Mesodermal cell (in vitro differentiated cells): Measurements from ENCODE around the gene C16orf95.
A peak's percentile ranks its signal among the peaks of the same experiment; 100 is the strongest.

Experiments
- H3K27ac ChIP-seq: 2 replicates; pipeline ENCODE4 v1.7.0; 2013; ENCODE audit warnings: mild to moderate bottlenecking, low read depth, low read length, moderate library complexity; ENCODE audit not compliant: severe bottlenecking
- H3K36me3 ChIP-seq: 2 replicates; pipeline ENCODE4 v1.7.1; 2013; ENCODE audit warnings: mild to moderate bottlenecking, low read length, moderate library complexity; ENCODE audit not compliant: control insufficient read depth, insufficient read depth
- H3K4me1 ChIP-seq: one replicate; pipeline ENCODE4 v1.7.1; 2013; ENCODE audit warnings: mild to moderate bottlenecking, low read length; ENCODE audit not compliant: insufficient read depth, control insufficient read depth, poor library complexity, severe bottlenecking
- H3K4me3 ChIP-seq: 2 replicates; pipeline ENCODE4 v1.7.0; 2013; ENCODE audit warnings: low read length, control low read depth, mild to moderate bottlenecking; ENCODE audit not compliant: insufficient read depth, poor library complexity, severe bottlenecking; ENCODE audit errors: extremely low read depth
- H3K9me3 ChIP-seq: 2 replicates; pipeline ENCODE4 v1.7.1; 2013; ENCODE audit warnings: mild to moderate bottlenecking, low read length, moderate library complexity; ENCODE audit not compliant: control insufficient read depth
- WGBS, 2 experiments: methylation state at CpG; one replicate each; pipeline ENCODE4 v1.1.5; 2013; ENCODE audit warnings: missing lambda C conversion rate in 2 of 2; ENCODE audit not compliant: insufficient coverage in 2 of 2; 5-methylcytosine and 5-hydroxymethylcytosine counted together

The C16orf95 gene

GRCh38 chr16:87278191-87279093, 38.8 kb downstream of the C16orf95 start:
- no peak overlapping the region for H3K27ac ChIP-seq
- H3K36me3 ChIP-seq, result no peaks in the 10 kb centered on the region
- no peak overlapping the region for H3K4me3 ChIP-seq
- H3K9me3 ChIP-seq, result no peaks in the 10 kb centered on the region
- peaks cover 11% of the 10 kb centered on the region for H3K4me1 ChIP-seq
- WGBS, 2 experiments, result 53 to 56% methylated on average over 34 to 38 of the region's 38 CpGs

DNA sequence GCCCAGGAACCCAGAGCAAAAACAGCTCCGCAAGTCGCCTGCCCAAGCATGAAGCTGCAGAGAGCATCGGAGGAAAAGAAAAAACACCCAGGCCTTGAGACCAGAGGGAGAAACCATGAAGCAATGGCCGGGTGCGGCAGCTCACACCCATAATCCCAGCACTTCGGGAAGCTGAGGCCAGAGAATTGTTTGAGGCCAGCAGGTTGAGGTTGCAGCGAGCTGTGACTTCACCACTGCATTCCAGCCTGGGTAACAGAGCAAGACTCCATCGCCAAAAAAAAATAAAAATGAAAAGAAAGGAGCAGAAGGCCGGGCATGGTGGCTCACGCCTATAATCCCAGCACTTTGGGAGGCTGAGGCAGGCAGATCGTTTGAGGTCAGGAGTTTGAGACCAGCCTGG, 40.3 kb downstream of the C16orf95 start:
- Histone ChIP-seq H3K4me1 (peaks cover 16% of the 10 kb centered on the region), H3K4me3 (no peak overlapping the region), H3K36me3 (no peaks in the 10 kb centered on the region), H3K27ac (no peak overlapping the region), H3K9me3 (no peaks in the 10 kb centered on the region)
- WGBS, 2 experiments, result 89 to 92% methylated on average over 7 to 11 of the region's 11 CpGs

DNA sequence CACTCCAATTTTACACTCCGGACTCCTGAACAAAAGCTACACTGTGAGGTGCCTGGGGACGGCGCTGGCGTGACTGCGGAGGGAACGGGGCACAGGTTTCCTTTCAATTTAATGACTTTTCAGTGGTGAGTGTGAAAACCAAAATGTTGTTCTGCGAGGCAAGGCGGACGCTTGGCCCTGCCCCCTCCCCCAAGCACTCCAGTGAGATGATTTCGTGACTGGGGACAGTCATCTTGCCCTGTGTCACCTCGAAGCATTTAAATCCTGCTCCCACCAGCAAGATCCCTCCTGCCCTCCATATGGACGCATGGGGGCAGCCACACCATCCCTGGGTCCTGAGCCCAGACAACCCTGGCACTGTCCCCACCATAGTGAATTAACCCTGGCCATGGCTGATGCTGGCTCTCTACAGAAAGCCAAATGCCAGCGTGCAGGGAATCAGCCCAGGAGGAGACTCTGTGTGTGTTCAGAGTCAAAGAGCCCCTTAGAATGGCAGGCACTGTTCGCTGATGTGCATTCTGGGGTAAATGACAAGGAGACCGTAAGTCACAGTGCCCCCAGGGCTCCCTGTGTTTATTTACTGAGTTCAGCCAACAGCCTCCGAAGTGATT, 41.0 kb downstream of the C16orf95 start:
- peak overlapping the region; percentile 36 for H3K27ac ChIP-seq
- no peaks in the 10 kb centered on the region for H3K36me3 ChIP-seq
- H3K4me3 ChIP-seq, result no peak overlapping the region
- peaks cover 18% of the 10 kb centered on the region for H3K4me1 ChIP-seq
- 87% methylated on average over 15 of the region's 16 CpGs for WGBS, 2 experiments
- H3K9me3 ChIP-seq, result no peaks in the 10 kb centered on the region

GRCh38 chr16:87274794-87275193, 42.4 kb downstream of the C16orf95 start:
- Histone ChIP-seq H3K4me1 (peaks cover 20% of the 10 kb centered on the region), H3K27ac (no peak overlapping the region), H3K36me3 (no peaks in the 10 kb centered on the region), H3K9me3 (no peaks in the 10 kb centered on the region), H3K4me3 (no peak overlapping the region)
- 81 to 95% methylated on average over 3 to 4 of the region's 4 CpGs for WGBS, 2 experiments

DNA sequence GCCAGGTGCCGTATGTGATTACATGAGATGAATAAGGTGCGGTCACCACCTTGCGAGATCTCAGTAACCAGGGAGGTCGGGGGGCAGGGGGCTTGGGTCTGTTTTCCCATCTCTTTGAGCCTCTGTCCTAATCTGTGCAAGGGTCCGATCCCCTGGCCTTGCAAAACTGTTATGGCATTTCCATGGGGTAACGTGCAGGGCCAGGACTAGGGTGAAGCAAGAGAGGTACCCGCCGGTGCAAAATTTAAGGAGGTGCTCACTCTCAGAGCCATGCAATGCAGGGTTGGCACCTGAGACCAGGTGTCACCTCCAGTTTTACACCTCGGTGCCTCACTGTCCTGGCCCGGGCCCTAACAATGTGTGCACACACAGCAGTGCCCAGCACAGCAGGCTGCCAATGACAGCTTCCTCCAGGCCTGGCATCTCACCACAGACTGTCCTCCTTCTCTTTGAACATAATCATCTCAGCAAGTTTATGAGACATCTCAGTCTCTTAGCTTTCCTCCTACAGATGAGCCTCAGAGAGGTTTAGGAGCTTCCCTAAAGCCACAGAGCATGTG, 43.6 kb downstream of the C16orf95 start:
- no peak overlapping the region for H3K4me3 ChIP-seq
- H3K27ac ChIP-seq, result no peak overlapping the region
- peaks cover 20% of the 10 kb centered on the region for H3K4me1 ChIP-seq
- H3K9me3 ChIP-seq, result no peaks in the 10 kb centered on the region
- WGBS, 2 experiments, result 97% methylated on average over 9 to 10 of the region's 10 CpGs
- H3K36me3 ChIP-seq, result no peaks in the 10 kb centered on the region

GRCh38 chr16:87271256-87271655, 45.9 kb downstream of the C16orf95 start:
- 89 to 95% methylated on average over 8 to 10 of the region's 11 CpGs for WGBS, 2 experiments
- no peak overlapping the region for H3K27ac ChIP-seq
- H3K36me3 ChIP-seq, result no peaks in the 10 kb centered on the region
- no peaks in the 10 kb centered on the region for H3K9me3 ChIP-seq
- peaks cover 30% of the 10 kb centered on the region for H3K4me1 ChIP-seq
- H3K4me3 ChIP-seq, result no peak overlapping the region

GRCh38 chr16:87267566-87267965, 49.6 kb downstream of the C16orf95 start:
- Histone ChIP-seq H3K36me3 (no peaks in the 10 kb centered on the region), H3K27ac (no peak overlapping the region), H3K9me3 (no peaks in the 10 kb centered on the region), H3K4me1 (peaks cover 14% of the 10 kb centered on the region), H3K4me3 (no peak overlapping the region)
- 91 to 95% methylated on average over 7 of the region's 8 CpGs for WGBS, 2 experiments

DNA sequence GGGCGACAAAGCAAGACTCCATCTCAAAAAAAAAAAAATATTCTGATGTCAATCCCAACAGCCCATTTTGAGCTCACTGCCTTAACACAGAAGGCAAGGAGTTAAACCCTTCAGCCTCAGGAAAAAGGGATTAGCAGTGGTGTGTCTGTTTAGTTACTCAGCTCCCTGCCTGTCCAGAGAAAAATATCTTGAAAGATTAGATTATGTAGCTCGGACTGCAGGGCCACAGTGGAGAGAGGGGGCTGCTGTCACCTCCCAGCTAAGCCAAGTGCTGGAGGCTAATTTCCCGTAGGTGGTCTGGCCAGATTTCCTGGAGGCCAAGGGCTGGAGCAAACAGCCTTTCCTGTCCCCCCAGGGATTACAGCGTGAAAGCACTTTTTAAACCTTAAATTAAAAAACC, 50.3 kb downstream of the C16orf95 start:
- WGBS, 2 experiments, result 69 to 77% methylated on average over 3 of the region's 4 CpGs

GRCh38 chr16:87265261-87265660, 51.9 kb downstream of the C16orf95 start:
- H3K36me3 ChIP-seq, result no peaks in the 10 kb centered on the region
- H3K4me1 ChIP-seq, result peaks cover 10% of the 10 kb centered on the region
- WGBS, 2 experiments, result 95 to 98% methylated on average over 4 of the region's 4 CpGs
- no peaks in the 10 kb centered on the region for H3K9me3 ChIP-seq
- no peak overlapping the region for H3K4me3 ChIP-seq
- H3K27ac ChIP-seq, result no peak overlapping the region

More for the DNA sequence above, 50.3 kb downstream of the C16orf95 start:
- Histone ChIP-seq H3K9me3 (no peaks in the 10 kb centered on the region), H3K36me3 (no peaks in the 10 kb centered on the region), H3K4me1 (peaks cover 14% of the 10 kb centered on the region), H3K4me3 (no peak overlapping the region), H3K27ac (no peak overlapping the region)

DNA sequence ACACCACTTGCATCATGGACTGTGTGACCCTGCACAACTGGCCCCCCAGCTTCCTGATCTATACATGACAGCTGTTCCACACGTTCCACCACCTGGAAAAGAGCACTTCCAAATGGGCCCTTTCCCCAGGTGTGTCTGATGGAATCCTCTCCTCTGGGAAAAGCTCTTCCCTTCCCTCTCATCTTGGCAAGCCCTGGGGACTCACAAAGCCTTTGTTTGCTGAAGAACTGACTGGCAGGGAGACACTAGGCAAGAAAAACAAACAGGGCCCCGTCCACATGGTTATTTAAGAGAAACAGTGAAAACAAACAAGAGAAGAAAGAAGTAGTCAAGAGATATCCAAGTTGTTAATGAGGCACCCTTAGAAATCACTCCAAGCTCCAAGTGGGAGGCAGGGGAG, 52.6 kb downstream of the C16orf95 start:
- no peak overlapping the region for H3K4me3 ChIP-seq
- no peak overlapping the region for H3K27ac ChIP-seq
- 54 to 67% methylated on average over 1 to 2 of the region's 2 CpGs for WGBS, 2 experiments

More for the DNA sequence above, 52.6 kb downstream of the C16orf95 start:
- no peaks in the 10 kb centered on the region for H3K9me3 ChIP-seq
- H3K36me3 ChIP-seq, result no peaks in the 10 kb centered on the region
- peaks cover 10% of the 10 kb centered on the region for H3K4me1 ChIP-seq
